A673 (cell line): ENCODE measurements around the gene LRP1B. TPM values are rescaled to one million over a fixed set of nuclear protein-coding genes. Genes with fewer than 3 reads are reported as not detected.
"Not testable (repeated sequence)": the region's sequence is repeated elsewhere in the genome, so short reads cannot be mapped to it uniquely, and the experiment has no call there.

Source experiments
- BruUV-seq: library from RNA; stranded (reverse); fragments of 400-500 nt; replicated peaks from 2 replicates; lab custom pipeline; 2021; lab: Mats Ljungman, UMichigan
- CTCF ChIA-PET: fragments of 300-600 bp; sonication (Branson Sonifier 250); formaldehyde crosslinking; loops from one replicate; lab custom pipeline; 2022; ENCODE audit warnings: antibody characterized with exemption; lab: Charles Lee
- POLR2A ChIA-PET: fragments of 300-600 bp; sonication (Branson Sonifier 250); formaldehyde crosslinking; loops from one replicate; lab custom pipeline; 2022; ENCODE audit warnings: antibody characterized with exemption; ENCODE audit not compliant: low non-redundant PET; lab: Charles Lee
- DNase-seq: peaks from one replicate; pipeline ENCODE4 v3.0.0-alpha.2; 2015; ENCODE audit warnings: low spot score
- H3K27ac ChIP-seq: fragments of 200-600 bp; sonication (generic); 2 replicates; pipeline ENCODE4 v1.5.1; 2016; ENCODE audit warnings: mixed run types, low read depth, mild to moderate bottlenecking, mixed read lengths, antibody characterized with exemption, low read length; ENCODE audit not compliant: poor library complexity, severe bottlenecking
- H3K27me3 ChIP-seq: fragments of 200-600 bp; sonication (generic); replicated peaks from 2 replicates; pipeline ENCODE4 v1.6.1; 2017; ENCODE audit warnings: mixed run types, low read depth, mild to moderate bottlenecking, mixed read lengths, antibody characterized with exemption, low read length; ENCODE audit not compliant: insufficient read depth, poor library complexity
- H3K36me3 ChIP-seq: fragments of 200-600 bp; sonication (generic); 2 replicates; pipeline ENCODE4 v1.6.1; 2016; ENCODE audit warnings: mixed run types, mild to moderate bottlenecking, mixed read lengths, antibody characterized with exemption, low read length; ENCODE audit not compliant: insufficient read depth, poor library complexity, severe bottlenecking
- H3K4me1 ChIP-seq: fragments of 200-600 bp; sonication (generic); 2 replicates; pipeline ENCODE4 v1.6.1; 2017; ENCODE audit warnings: mixed run types, mild to moderate bottlenecking, mixed read lengths, antibody characterized with exemption, low read length; ENCODE audit not compliant: insufficient read depth, poor library complexity, severe bottlenecking
- H3K4me3 ChIP-seq: fragments of 200-600 bp; sonication (generic); 2 replicates; pipeline ENCODE4 v1.5.1; 2016; ENCODE audit warnings: low read depth, mixed run types, mild to moderate bottlenecking, mixed read lengths, low read length; ENCODE audit not compliant: poor library complexity, severe bottlenecking
- H3K9me3 ChIP-seq: fragments of 200-600 bp; sonication (generic); 2 replicates; pipeline ENCODE4 v1.6.1; 2016; ENCODE audit warnings: mixed run types, low read depth, mild to moderate bottlenecking, mixed read lengths, antibody characterized with exemption, low read length; ENCODE audit not compliant: poor library complexity, severe bottlenecking
- EZH2 ChIP-seq: fragments of 200-600 bp; sonication (generic); IDR thresholded peaks from 2 replicates; pipeline ENCODE4 v1.6.1; 2017; ENCODE audit warnings: borderline replicate concordance, low read depth, mild to moderate bottlenecking, mixed read lengths, antibody characterized with exemption, low read length; ENCODE audit not compliant: poor library complexity, severe bottlenecking
- intact Hi-C: fragments of 100-400 bp; cut with micrococcal nuclease; formaldehyde crosslinking; loops from one replicate; pipeline ENCODE4 v1.10.0; 2022; ENCODE audit not compliant: unreplicated experiment
- total RNA-seq: library from RNA; stranded (reverse); gene quantifications from 2 replicates; pipeline ENCODE4 v1.2.3, GENCODE V29; 2021
- TF ChIP-seq, protein P1 (sequence below): fragments of 300-800, 200-600 bp; sonication (generic); conservative IDR thresholded peaks from 2 replicates; pipeline ENCODE4 v1.5.1; 2017; ENCODE audit warnings: low read depth, mild to moderate bottlenecking, antibody characterized with exemption, low read length, moderate library complexity, mixed read lengths

The LRP1B gene
- total RNA-seq, 1 experiment from 2014 or later = 9.9 TPM

DNA sequence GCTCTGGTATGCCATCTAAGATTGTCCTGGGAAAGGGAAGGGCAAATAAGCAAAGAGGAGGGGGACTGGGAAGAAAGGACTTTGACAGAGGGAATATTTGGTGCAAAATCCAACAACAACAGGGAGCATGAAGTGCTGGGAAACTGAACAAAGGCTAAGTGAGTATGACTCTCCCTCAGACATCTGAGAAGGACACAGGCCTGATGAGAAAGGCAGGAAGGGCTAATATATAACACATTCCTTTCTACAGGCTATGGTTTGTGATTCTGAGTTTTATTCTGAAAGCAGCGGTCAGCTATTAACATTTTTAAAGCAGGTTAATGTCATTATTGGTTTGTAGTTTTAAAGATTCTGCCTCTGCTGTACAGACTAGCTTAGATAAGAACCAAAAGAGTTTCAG is 1579.5 kb downstream of the LRP1B start:
- no peaks in the 10 kb centered on the region for H3K9me3 ChIP-seq
- BruUV-seq = no TSS peak
- H3K4me1 ChIP-seq = no peaks in the 10 kb centered on the region
- H3K36me3 ChIP-seq = no peaks in the 10 kb centered on the region
- no peak overlapping the region for H3K27ac ChIP-seq
- intact Hi-C loops = no loop called here
- no peak for DNase-seq
- no peaks in the 10 kb centered on the region for H3K27me3 ChIP-seq
- CTCF ChIA-PET = no interaction called here
- POLR2A ChIA-PET = no interaction called here
- H3K4me3 ChIP-seq = no peak overlapping the region
- TF ChIP-seq EZH2 = no peak
- TF ChIP-seq, protein P1, sequence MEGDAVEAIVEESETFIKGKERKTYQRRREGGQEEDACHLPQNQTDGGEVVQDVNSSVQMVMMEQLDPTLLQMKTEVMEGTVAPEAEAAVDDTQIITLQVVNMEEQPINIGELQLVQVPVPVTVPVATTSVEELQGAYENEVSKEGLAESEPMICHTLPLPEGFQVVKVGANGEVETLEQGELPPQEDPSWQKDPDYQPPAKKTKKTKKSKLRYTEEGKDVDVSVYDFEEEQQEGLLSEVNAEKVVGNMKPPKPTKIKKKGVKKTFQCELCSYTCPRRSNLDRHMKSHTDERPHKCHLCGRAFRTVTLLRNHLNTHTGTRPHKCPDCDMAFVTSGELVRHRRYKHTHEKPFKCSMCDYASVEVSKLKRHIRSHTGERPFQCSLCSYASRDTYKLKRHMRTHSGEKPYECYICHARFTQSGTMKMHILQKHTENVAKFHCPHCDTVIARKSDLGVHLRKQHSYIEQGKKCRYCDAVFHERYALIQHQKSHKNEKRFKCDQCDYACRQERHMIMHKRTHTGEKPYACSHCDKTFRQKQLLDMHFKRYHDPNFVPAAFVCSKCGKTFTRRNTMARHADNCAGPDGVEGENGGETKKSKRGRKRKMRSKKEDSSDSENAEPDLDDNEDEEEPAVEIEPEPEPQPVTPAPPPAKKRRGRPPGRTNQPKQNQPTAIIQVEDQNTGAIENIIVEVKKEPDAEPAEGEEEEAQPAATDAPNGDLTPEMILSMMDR = no peak

DNA sequence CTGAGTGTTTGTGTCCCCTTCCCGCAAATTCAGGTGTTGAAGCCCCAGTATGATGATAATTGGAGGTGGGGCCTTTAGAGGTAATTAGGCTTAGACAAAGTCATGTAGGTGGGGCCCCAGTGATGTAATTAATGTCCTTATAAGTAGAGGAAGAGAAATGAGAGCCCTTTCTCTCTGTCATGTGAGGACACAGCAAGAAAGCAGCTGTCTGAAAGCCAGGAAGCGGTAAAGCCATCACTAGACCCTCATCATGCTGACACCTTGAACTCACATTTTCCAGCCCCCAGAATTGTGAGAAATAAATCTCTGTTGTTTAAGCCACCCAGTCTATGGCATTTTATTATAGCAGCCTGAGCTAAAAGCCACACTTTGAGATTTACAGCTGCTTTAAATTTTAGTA is 1580.0 kb downstream of the LRP1B start:
- Histone ChIP-seq H3K36me3 (no peaks in the 10 kb centered on the region), H3K4me3 (no peak overlapping the region), H3K9me3 (no peaks in the 10 kb centered on the region), H3K27ac (no peak overlapping the region), H3K27me3 (no peaks in the 10 kb centered on the region), H3K4me1 (no peaks in the 10 kb centered on the region)
- intact Hi-C loops = no loop called here
- ChIA-PET CTCF (no interaction called here), POLR2A (no interaction called here)
- DNase-seq = no peak
- no TSS peak for BruUV-seq
- no peak for TF ChIP-seq EZH2
- TF ChIP-seq, protein P1 = no peak

DNA sequence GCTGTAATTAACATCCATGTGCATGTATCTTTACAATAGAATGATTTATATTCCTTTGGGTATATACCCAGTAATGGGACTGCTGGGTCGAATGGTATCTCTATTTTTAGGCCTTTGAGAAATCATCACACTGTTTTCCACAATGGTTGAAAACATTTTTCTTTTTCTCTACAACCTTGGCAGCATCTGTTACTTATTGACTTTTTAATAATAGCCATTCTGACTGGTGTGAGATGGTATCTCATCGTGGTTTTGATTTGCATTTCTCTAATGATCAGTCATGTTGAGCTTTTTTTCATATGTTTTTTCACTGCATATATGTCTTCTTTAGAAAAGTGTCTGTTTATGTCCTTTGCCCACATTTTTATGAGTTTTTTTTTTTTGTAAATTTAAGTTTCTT is 1586.0 kb downstream of the LRP1B start:
- H3K9me3 ChIP-seq, H3K36me3 ChIP-seq, H3K4me1 ChIP-seq, H3K4me3 ChIP-seq, POLR2A ChIA-PET, H3K27me3 ChIP-seq, BruUV-seq, intact Hi-C loops, CTCF ChIA-PET, DNase-seq, H3K27ac ChIP-seq: not testable (repeated sequence)

DNA sequence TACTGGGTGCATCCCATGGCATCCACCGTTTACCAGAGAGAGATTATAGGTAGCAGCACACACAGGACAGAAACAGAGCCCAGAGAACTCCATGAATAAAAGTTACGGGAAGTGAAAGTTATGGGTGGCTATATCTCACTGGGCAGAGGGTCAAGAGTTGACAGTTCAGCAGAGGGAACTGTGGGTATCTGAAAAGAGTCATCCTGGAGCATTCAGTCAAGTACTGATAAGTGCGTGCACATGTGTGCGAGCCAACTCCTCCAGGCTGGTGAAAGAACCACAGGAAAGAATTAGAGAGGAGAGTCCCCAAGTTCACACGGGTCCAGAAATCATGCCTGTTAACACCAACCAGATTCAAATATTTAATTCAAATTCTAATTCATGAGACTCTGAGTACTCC is 1588.2 kb downstream of the LRP1B start:
- POLR2A ChIA-PET = no interaction called here
- no peaks in the 10 kb centered on the region for H3K36me3 ChIP-seq
- no peak overlapping the region for H3K4me3 ChIP-seq
- H3K9me3 ChIP-seq = no peaks in the 10 kb centered on the region
- H3K27me3 ChIP-seq = no peaks in the 10 kb centered on the region
- no peak for TF ChIP-seq EZH2
- TF ChIP-seq, protein P1 = no peak
- DNase-seq = no peak
- CTCF ChIA-PET = no interaction called here
- no peaks in the 10 kb centered on the region for H3K4me1 ChIP-seq
- no peak overlapping the region for H3K27ac ChIP-seq
- no TSS peak for BruUV-seq
- intact Hi-C loops = no loop called here
